SK-N-SH treated with all-trans-retinoic acid at 6 μM for 48 hours (cell line): Measurements from ENCODE around the gene SYNJ1.

Experiments
- ARNTL ChIP-seq: fragments of 450-650 bp; formaldehyde crosslinking; IDR thresholded peaks from 2 replicates; pipeline ENCODE4 v1.5.0; 2020; ENCODE audit warnings: low read depth, mild to moderate bottlenecking, moderate library complexity, borderline replicate concordance
- PATZ1 ChIP-seq: fragments of 250-450 bp; sonication (Bioruptor Pico); IDR thresholded peaks from 2 replicates; pipeline ENCODE4 v1.8.0; 2020; ENCODE audit warnings: mild to moderate bottlenecking, moderate library complexity, borderline replicate concordance
- PPARA ChIP-seq: fragments of 250-450 bp; sonication (Bioruptor Pico); IDR thresholded peaks from 2 replicates; pipeline ENCODE4 v1.5.0; 2020; ENCODE audit warnings: mild to moderate bottlenecking, borderline replicate concordance
- RARB ChIP-seq: fragments of 250-450 bp; sonication (Bioruptor Pico); IDR thresholded peaks from 2 replicates; pipeline ENCODE4 v1.8.0; 2021; ENCODE audit warnings: mild to moderate bottlenecking, moderate library complexity
- TCF4 ChIP-seq: fragments of 250-450 bp; sonication (Bioruptor Pico); IDR thresholded peaks from 2 replicates; pipeline ENCODE4 v1.8.0; 2021; ENCODE audit warnings: mild to moderate bottlenecking, moderate library complexity, borderline replicate concordance
- ZFP3 ChIP-seq: fragments of 250-450 bp; sonication (Bioruptor Pico); IDR thresholded peaks from 2 replicates; pipeline ENCODE4 v1.5.0; 2020; ENCODE audit warnings: mild to moderate bottlenecking, moderate library complexity
- ZFP30 ChIP-seq: fragments of 450-650 bp; formaldehyde crosslinking; IDR thresholded peaks from 2 replicates; pipeline ENCODE4 v1.5.0; 2022; ENCODE audit warnings: mild to moderate bottlenecking, moderate library complexity
- ZNF70 ChIP-seq: fragments of 450-650 bp; formaldehyde crosslinking; IDR thresholded peaks from 2 replicates; pipeline ENCODE4 v1.5.0; 2020; ENCODE audit warnings: mild to moderate bottlenecking, moderate library complexity
- ZNF8 ChIP-seq: fragments of 450-650 bp; formaldehyde crosslinking; IDR thresholded peaks from 2 replicates; pipeline ENCODE4 v1.5.0; 2020; ENCODE audit warnings: mild to moderate bottlenecking, moderate library complexity

GRCh38 chr21:32590130-32590529, 137.7 kb downstream of the SYNJ1 start:
- TF ChIP-seq RARB (no peak), ZFP3 (CRISPR knock-in tag) (no peak), ZFP30 (CRISPR knock-in tag) (no peak), TCF4 (CRISPR knock-in tag) (no peak), ZNF8 (CRISPR knock-in tag) (no peak), ZNF70 (CRISPR knock-in tag) (no peak), PATZ1 (CRISPR knock-in tag) (no peak), PPARA (CRISPR knock-in tag) (no peak), ARNTL (CRISPR knock-in tag) (no peak)
